HG02970 (cell line): ENCODE results near the gene GABARAPL2.
A peak's percentile ranks its signal among the peaks of the same experiment; 100 is the strongest.

ENCODE experiments used
- ATAC-seq: cut with Tn5 transposase; IDR thresholded peaks from one replicate; pipeline ENCODE4 v1.9.1; 2021; ENCODE audit warnings: mild to moderate bottlenecking, moderate library complexity, moderate number of reproducible peaks; ENCODE audit not compliant: unreplicated experiment, low FRiP score

GABARAPL2 gene

DNA sequence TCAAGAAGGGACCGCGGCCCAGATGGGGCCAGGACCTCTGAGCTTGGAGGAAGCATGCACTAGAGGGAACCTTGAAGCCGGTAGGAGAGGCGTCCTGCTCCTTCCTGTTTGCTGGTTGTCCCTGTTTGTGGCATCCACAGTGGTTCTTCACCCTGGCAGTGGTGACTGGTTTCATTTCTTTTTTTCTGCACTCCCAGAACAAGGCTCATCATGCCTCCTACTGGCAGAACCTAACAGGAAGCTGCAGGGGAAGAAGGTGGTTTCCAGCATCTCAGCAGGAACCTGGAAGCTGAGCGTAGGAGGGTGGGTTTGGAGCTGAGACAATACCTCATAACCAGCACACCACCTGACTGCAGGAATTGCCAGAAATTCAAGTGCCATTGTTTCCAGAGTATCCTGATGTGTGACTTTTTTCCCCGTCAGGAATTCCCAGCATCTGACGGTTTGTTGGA, 15.9 kb upstream of the GABARAPL2 start:
- ATAC-seq: no peak

DNA sequence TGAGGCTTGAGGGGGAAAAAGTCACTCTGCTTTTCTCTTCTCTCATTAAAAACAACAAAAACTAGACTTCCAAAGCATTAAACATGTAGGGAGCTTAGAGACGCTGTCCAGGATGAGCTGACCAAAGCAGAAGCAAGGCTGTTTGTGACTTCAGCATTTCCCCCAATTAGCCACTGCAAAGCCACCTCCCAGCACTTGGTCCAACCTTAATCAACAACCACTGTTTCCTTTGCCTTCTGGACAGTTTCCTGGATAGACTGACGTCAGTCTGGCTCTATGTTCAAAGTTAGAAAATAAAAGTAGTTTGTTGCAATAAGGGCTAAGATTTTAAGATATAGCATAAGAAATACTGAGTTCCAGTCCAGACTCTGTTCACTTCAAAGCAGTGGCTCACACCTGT, 13.2 kb upstream of the GABARAPL2 start:
- no peak for ATAC-seq

DNA sequence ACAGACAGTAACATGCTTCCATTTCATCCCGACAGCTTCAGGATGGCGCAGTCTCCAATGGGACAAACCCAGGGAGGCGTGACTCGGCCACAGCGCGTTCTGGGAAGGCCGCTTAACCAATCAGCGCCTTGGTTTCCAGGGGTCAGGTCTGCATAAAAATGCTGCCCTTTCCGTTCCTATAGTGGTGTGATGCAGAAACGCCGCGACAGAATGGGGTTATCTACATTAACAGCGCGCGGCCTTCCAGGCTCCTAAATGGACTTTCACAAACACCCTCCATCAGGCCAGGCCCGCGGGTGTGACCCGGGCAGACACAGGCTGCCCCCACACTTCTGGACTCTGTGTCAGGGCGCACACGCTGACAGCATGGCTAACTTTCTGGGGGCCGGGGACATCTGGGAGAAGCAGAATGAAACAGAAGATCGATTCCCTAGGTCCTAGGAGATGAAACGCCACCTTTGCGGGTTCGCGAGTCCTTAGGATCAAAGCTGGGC, 10.9 kb upstream of the GABARAPL2 start:
- ATAC-seq: no peak

DNA sequence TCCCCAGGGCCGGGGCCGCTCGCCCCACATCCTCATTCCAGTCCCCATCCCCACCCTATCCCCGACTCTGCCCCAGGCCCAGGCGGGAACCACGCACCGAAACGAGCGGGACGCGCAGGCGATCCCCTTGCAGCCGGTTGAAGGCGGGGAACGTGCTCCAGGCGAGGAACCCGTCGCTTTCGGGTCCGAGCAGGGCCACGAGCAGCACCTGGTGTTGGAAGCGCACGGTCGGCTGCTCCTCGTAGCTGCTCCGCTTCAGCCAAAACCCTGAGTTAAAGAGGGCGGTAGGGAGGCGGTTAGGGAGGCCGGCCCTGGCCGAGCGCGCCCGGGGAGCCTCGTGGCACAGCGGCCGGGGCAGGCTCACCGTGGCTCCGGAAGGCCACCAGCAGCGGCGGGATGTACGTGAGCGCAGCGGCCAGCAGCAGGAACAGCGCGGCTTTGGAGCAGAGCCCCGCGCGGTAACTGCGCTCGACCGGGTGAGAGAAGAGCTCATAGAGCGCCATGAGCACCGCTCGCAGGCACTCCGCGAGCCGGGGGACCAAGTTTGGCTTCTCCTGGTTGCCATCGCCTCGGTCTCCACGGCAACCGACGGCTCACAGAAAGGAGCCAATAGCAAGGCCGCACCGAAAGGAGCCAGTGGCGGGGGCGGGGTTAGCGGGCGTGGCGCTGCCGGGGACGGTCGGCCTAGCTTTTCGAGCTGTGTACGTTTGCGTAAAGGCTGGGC, 10.3 kb upstream of the GABARAPL2 start, which contains the start of gene TMEM231:
TSS of gene TMEM231 (minus strand) at position 546 of the 724 bp plus-strand sequence. CDS start at position 503, 43 bp downstream.
- ATAC-seq: peak; percentile 97

DNA sequence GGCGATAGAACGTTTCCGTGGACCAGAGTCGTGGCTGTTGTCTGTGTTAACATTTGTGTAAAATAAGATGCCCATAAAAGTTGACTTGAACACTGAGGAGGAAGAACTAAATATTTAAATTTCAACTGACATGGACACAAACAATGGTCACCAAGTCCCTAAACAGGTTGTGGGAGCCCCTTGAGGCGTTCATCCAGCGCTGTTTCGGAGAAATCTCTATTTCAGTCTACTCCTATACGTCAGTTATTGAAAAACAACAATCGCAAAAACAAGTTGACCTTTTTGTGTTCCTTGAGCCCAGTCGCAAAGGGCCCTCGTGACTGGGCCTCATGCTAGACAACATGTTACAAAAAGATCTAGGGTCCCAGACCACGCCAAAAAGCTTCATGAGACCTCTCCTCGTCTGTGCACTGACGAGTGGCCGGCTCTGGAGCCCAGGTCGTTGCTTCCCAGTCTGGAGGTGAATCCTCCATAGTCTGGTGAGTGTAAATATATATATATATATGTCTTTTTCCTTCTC, 9.7 kb upstream of the GABARAPL2 start:
- ATAC-seq: no peak

DNA sequence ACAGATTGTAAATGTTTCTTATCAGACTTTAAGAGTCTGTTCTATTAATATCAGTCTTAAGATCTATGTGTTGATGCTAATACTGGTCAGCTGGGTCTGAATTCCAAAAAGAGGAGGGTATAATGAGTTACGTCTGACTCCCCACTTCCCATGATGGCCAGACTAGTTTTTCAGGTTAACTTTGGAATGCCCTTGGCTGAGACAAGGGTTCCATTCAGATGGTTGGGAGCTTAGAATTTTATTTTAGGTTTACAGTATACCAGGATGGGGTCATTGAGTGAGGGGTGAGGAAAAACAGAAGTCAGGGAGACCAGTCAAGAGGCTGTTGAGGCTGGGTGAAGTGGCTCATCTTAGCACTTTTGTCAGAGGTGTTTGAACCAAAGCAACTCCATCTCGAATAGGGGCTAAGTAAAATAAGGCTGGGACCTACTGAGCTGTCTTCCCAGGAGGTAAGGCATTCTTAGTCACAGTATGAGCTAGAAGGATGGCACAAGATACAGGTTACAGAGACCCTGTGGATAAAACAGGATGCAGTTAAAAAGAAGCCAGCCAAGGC, 7.3 kb upstream of the GABARAPL2 start:
- ATAC-seq: no peak

DNA sequence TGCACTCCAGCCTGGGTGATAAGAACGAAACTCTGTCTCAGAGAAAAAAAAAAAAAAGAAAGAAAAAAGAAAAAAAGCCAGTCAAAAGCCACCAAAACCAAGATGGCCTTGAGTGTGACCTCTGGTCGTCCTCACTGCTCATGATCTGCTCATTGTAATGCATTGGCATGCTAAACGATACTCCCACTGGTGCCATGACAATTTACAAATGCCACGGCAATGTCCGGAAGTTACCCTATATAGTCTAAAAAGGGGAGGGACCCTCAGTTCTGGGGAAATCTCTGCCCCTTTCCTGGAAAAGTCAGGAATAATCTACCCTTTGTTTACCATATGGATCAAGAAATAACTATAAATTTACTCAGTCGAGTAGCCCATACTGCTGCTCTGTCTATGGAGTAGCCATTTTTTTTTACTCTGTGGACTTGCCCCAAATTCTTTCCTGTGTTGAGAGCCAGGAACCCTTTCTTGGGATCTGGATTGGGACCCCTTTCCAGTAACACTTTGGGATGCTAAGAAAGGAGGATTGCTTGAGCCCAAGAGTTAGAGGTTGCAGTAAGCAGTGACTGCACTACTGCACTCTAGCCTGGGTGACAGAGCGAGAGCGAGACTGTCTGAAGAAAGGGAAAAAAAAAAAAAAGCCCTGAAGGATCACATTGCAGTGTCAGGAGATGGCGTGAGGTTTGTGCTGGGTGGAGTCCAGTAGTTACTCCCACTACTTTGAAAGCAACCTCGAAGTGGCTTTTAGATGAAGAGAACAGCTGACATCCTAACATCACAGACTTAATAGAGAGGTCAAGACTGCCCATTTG, 6.4 kb upstream of the GABARAPL2 start:
- ATAC-seq: no peak

DNA sequence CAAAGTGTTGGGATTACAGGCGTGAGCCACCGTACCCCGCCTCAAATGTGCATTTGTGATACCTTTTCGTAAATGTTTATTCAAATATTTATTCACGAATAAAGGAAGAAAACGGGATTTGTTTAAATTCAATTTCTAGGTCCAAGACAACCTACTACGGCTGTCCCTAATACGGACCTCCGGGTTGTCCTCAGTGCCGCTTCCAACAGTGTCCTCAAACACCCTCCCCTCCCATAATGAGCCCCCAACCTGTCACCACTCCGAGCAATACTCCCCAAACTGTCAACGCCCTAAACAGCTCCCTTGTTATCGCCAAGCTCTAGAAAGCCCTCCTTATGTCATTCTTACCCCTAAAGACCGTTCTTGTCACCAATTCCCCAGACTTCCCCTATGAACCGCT, 539 bp upstream of the GABARAPL2 start:
- peak; percentile 0 for ATAC-seq

DNA sequence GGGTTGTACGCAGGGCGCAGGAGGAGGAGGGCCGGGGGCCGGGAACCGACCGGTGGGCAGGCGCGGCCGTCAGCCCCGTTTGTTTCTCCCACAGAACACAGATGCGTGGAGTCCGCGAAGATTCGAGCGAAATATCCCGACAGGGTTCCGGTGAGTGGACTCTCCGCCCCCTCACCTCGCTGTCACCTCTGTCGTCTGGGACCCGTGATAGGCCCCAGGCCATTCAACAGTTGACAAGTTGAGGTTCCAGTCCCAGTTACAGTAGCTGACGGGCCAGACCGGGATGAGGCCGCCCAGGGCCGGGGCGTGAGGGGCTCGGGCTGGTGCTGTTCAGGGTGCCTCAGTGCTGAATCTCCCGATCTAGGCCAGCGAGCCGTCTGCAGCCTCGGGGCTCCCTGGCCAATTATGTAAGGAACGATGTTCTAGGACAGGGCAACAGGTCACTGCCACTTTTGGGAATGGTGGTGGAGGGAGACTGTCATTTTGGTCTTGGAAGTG, 628 bp downstream of the GABARAPL2 start:
- peak; percentile 1 for ATAC-seq

DNA sequence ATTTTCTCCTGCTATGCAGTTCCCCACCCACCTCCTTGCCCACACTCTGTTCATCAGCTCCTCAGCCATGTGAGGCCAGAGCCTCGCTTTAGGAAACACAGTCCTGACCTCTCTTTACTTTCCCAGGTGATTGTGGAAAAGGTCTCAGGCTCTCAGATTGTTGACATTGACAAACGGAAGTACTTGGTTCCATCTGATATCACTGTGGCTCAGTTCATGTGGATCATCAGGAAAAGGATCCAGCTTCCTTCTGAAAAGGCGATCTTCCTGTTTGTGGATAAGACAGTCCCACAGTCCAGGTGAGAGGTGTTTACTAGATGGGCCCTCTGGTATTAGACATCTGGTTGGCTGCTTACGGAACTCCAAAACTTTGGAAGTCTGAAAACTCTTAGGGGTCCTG, 1.7 kb downstream of the GABARAPL2 start:
- ATAC-seq: no peak

DNA sequence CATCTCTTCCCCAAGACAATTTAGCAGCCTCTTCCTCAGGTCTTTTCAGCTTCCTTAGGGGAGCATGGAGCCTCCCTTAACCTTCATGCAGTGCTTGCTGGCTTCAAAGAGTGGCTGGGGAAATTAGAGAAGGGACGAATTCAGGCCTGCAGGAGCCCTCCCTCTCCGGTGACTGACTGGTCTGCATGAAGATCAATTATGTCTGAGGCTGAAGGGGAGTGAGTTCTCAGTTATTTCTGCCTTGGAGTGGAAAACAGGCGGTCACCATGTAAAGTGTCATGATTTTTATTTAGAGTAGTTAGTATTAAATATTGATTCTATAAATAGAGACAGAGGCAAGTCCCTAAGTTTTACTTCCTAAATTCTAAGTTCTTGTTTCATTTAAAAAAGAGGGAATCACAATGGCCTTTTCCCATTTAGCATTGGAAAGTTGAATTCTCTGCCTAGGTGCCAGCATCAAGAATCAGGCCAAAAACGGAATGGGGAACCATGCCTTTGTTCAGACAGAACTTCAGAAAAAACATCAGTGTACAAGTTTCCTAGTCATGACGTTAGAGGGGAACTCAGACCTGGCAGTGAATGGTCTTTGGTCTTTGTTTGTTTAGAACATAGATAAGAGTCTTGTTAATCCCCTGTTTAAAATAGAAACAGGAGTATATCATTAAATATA, 4.4 kb downstream of the GABARAPL2 start:
- ATAC-seq: no peak

DNA sequence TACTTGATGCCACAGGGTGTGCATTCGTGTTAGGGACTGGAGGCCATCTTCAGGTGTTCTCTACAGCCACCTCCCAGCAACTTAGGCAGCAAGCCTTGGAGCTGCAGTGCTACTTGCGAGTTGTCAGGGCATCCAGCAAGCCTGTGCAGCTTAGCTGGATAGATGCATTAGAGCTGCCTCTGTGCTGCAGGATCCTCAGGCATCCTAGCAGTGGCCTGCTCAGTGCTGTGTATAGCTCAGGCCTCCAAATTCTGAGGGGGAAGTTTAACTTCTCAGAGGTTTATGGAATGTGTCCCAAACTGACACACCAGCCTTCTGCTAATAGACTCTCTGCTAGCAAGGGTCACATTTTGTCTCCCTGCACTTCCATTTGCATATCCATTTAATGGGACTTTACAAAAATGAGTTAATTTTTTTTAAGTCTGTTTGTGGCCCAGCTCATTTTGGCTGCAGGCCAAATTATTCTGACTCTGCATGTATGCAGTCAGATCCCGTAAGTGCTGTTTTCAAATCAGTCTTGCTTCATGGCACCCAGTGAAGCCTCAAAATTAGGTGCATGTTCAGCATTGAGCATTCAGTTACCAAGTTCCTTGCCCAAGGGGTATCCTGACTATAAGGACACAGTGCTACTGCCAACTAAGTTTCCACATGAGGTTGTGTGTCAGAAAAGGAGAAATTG, 6.8 kb downstream of the GABARAPL2 start:
- ATAC-seq: no peak

DNA sequence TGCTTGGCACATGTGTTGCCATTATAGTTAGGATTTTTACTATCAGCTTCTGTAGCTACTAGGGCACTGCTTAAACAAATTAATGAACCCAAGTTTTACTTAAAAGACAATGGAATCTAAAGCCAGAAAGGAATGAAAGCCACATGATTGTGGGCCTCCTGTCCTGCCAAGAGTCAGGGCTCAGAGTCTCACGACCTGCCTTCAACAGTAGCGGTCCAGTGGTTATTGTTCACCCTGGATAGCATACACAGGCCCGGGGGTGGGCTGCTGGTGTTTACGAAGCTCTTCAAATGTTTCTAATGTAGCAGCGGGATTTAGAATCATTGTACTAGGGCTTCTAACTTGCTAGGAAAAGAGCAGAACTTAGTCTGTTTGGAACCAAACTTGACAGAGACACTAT, 7.8 kb downstream of the GABARAPL2 start:
- ATAC-seq: no peak

DNA sequence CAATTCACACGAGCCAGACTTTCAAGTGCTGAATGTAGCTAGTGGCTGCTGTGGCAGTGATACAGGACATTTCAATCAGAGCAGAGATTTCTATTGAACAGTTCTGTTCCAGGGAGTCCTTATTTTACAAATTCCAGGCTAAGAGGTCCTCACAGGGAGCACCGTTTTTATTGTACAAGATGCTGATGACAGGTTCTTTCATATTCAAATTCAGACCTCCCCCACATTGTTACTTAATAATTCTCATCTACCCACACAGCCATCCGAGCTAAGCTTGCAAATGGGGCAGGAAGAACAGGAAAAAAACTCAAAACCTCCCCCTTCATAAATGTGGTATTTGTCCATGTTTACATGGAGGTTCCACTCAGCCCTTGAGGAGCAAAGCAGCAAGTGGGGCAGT, 9.8 kb downstream of the GABARAPL2 start:
- no peak for ATAC-seq

DNA sequence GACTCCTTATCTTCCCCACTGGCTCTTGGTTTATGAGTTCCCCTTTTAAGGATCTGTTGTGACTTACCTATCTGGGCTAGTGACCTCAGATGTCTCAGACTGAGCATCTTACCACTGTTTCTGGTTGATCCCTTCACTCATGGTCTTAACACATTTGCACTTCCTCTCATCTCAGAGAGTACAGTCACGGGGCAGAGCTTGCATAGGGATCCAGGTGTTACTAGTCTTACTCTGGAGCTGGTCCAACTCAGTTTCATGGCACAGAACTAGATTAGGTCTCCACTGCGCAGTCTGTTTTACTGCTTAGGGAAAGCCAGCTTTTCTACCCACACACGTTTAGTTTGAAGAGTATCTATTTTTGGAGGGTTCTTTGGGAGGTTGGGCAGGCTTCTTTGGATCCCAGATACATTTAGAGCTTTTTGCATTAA, 10.2 kb downstream of the GABARAPL2 start:
- ATAC-seq: no peak

DNA sequence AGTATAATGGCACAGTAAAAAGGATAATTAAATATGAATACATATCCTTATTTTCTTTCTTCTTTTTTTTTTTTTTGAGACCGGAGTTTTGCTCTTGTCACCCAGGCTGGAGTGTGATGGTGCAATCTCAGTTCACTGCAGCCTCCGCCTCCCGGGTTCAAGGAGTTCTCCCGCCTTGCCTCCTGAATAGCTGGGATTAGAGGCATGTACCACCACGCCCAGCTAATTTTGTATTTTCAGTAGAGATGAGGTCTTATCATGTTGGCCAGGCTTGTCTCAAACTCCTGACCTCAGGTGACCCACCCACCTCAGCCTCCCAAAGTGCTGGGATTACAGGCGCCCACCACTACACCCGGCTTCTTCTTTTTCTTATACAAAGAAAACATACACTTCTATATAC, 12.0 kb downstream of the GABARAPL2 start:
- no peak for ATAC-seq

DNA sequence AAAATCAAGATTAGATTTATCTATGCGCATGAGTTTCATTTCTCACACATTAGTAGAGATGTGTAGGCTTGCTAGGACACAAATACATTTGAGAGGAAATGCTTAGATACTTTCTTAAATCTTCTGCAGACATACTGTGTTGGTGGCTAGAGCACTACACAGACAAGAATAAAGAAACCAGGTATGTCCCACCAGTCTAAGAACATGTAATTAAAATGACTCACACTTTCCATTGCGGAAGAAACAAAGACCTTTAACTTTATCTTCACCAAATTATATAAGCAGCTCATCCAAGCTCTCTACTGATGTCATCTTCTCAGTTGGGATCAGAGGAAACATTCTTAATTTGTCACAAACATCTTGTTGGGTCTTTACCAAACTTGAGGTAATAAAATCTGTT, 12.5 kb downstream of the GABARAPL2 start:
- ATAC-seq: no peak

DNA sequence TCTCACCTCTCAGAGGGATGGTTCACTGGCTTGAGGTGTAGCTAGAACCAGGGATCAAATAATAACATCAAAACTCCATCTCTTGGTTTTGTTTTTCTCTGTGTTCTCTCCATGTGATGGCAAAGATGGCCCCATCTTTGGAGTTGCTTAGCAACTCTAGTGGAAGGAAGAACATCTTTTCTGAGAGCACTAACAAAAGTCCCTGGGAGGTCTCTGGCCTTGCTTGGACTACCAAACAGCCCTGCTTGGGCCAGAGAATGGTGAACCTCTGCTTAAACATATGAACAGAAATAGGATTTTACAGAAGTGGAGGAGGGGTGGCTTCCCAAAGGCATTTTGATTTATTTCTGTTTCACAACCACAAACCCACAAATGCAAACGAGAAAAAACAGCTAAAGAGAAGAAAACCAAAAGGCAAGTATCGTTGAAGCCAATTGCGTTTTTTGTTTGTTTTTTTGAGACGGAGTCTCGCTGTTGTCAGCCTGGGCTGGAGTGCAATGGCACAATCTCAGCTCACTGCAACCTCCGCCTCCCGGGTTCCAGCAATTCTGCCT, 13.2 kb downstream of the GABARAPL2 start:
- ATAC-seq: no peak

DNA sequence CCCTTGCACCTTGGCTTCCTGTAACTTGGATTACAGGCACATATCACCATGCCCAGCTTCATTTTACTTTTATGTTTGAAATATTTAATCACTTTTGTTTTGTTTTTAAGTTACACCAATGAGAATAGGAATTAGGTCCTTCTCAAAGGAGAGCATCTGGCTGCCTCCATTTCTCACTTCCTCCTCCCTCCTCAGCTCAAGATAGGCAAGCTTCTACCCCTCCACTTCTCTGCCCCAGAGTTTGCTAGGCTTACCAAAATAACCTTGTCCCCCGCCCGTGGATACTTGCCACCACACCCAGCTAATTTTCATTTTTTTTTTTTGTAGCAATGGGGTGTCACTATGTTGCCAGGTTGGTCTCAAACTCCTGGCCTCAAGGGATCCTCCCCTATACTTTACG, 17.9 kb downstream of the GABARAPL2 start:
- no peak for ATAC-seq
